ENCODE data around the gene OSBPL8. TPM values are rescaled to one million over a fixed set of nuclear protein-coding genes. Genes with fewer than 3 reads are reported as not detected.
A peak's percentile ranks its signal among the peaks of the same experiment; 100 is the strongest.

OSBPL8 gene
- total RNA-seq, 1 donor from 2014 or later, result 28.3 TPM

- DNase-seq, result no peak
- ATAC-seq, result no peak
- intact Hi-C loops (cut with micrococcal nuclease), result no loop called here
Measured at GRCh38 chr12:76560086-76560491, 518 bp upstream of the OSBPL8 start.

- ATAC-seq (peak; percentile 70), DNase-seq (peak; percentile 70)
- intact Hi-C loops (cut with micrococcal nuclease), result loop anchor here (10.0 kb wide), 1 partner anchor 214 kb away; the partner anchor contains the start of gene BBS10
Measured at GRCh38 chr12:76558684-76559399, 729 bp downstream of the OSBPL8 start.

GRCh38 chr12:76556368-76556767 lies 3.2 kb downstream of the OSBPL8 start:
- DNase-seq (no peak), ATAC-seq (no peak)
- intact Hi-C loops (cut with micrococcal nuclease), result loop anchor here (10.0 kb wide), 1 partner anchor 212 kb away; the partner anchor contains the start of gene BBS10

- DNase-seq (no peak), ATAC-seq (no peak)
- intact Hi-C loops (cut with micrococcal nuclease), result loop anchor here (10.0 kb wide), 1 partner anchor 211 kb away; the partner anchor contains the start of gene BBS10
Measured at GRCh38 chr12:76555797-76556196, 3.8 kb downstream of the OSBPL8 start.

GRCh38 chr12:76555231-76555767 lies 4.3 kb downstream of the OSBPL8 start:
- intact Hi-C loops (cut with micrococcal nuclease), result loop anchor here (10.0 kb wide), 1 partner anchor 210 kb away; the partner anchor contains the start of gene BBS10
- no peak for ATAC-seq
- DNase-seq, result no peak

- DNase-seq (no peak), ATAC-seq (peak; percentile 31)
- intact Hi-C loops (cut with micrococcal nuclease), result loop anchor here (10.0 kb wide), 1 partner anchor 210 kb away; the partner anchor contains the start of gene BBS10
Measured at GRCh38 chr12:76554405-76555230, 5.0 kb downstream of the OSBPL8 start.

- DNase-seq (no peak), ATAC-seq (peak; percentile 67)
- intact Hi-C loops (cut with micrococcal nuclease), result loop anchor here (10.0 kb wide), 1 partner anchor 208 kb away; the partner anchor contains the start of gene BBS10
Measured at GRCh38 chr12:76552343-76552938, 7.1 kb downstream of the OSBPL8 start.

- intact Hi-C loops (cut with micrococcal nuclease), result loop anchor here (10.0 kb wide), 1 partner anchor 207 kb away; the partner anchor contains the start of gene BBS10
- ATAC-seq (no peak), DNase-seq (no peak)
Measured at GRCh38 chr12:76551482-76551888, 8.1 kb downstream of the OSBPL8 start.

GRCh38 chr12:76549131-76549530 lies 10.4 kb downstream of the OSBPL8 start:
- no peak for DNase-seq
- ATAC-seq, result no peak
- intact Hi-C loops (cut with micrococcal nuclease), result no loop called here

GRCh38 chr12:76548222-76548837 lies 11.2 kb downstream of the OSBPL8 start:
- ATAC-seq, result no peak
- DNase-seq, result no peak
- intact Hi-C loops (cut with micrococcal nuclease), result no loop called here

- no peak for DNase-seq
- intact Hi-C loops (cut with micrococcal nuclease), result no loop called here
- no peak for ATAC-seq
Measured at GRCh38 chr12:76547526-76547925, 12.0 kb downstream of the OSBPL8 start.

GRCh38 chr12:76546889-76547288 lies 12.7 kb downstream of the OSBPL8 start:
- DNase-seq (no peak), ATAC-seq (no peak)
- intact Hi-C loops (cut with micrococcal nuclease), result no loop called here

GRCh38 chr12:76545486-76545885 lies 14.1 kb downstream of the OSBPL8 start:
- DNase-seq (no peak), ATAC-seq (no peak)
- intact Hi-C loops (cut with micrococcal nuclease), result no loop called here

GRCh38 chr12:76544601-76545261 lies 14.8 kb downstream of the OSBPL8 start:
- no peak for DNase-seq
- intact Hi-C loops (cut with micrococcal nuclease), result no loop called here
- no peak for ATAC-seq

GRCh38 chr12:76543813-76544347 lies 15.7 kb downstream of the OSBPL8 start:
- no peak for ATAC-seq
- intact Hi-C loops (cut with micrococcal nuclease), result no loop called here
- no peak for DNase-seq

- intact Hi-C loops (cut with micrococcal nuclease), result no loop called here
- no peak for ATAC-seq
- no peak for DNase-seq
Measured at GRCh38 chr12:76542908-76543307, 16.7 kb downstream of the OSBPL8 start.

GRCh38 chr12:76539727-76540126 lies 19.8 kb downstream of the OSBPL8 start:
- intact Hi-C loops (cut with micrococcal nuclease), result no loop called here
- ATAC-seq (peak; percentile 50), DNase-seq (no peak)

GRCh38 chr12:76537923-76538322 lies 21.6 kb downstream of the OSBPL8 start:
- ATAC-seq, result no peak
- intact Hi-C loops (cut with micrococcal nuclease), result no loop called here
- DNase-seq, result no peak
